PC-9 (cell line): ENCODE data around the gene TNIK. TPM values are rescaled to one million over a fixed set of nuclear protein-coding genes. Genes with fewer than 3 reads are reported as not detected.
A peak's percentile ranks its signal among the peaks of the same experiment; 100 is the strongest.
"Not testable (repeated sequence)": the region's sequence is repeated elsewhere in the genome, so short reads cannot be mapped to it uniquely, and the experiment has no call there.

Experiments
- BruUV-seq: library from RNA; stranded (reverse); fragments of 400-500 nt; replicated peaks from 2 replicates; lab custom pipeline; 2021; lab: Mats Ljungman, UMichigan
- CTCF ChIA-PET: fragments of 300-600 bp; sonication (Branson Sonifier 250); formaldehyde crosslinking; loops from one replicate; lab custom pipeline; 2022; ENCODE audit warnings: antibody characterized with exemption; lab: Charles Lee
- POLR2A ChIA-PET: fragments of 300-600 bp; sonication (Branson Sonifier 250); formaldehyde crosslinking; loops from one replicate; lab custom pipeline; 2022; ENCODE audit warnings: antibody characterized with exemption; ENCODE audit not compliant: unreplicated experiment; lab: Charles Lee
- DNase-seq, 2 experiments: peaks; one replicate each; pipeline versions ENCODE4 v3.0.0 to v3.0.0-alpha.2; 2015 to 2022; ENCODE audit warnings: mixed read lengths in 1 of 2
- H2AFZ ChIP-seq: fragments of 200-600 bp; sonication (generic); 2 replicates; pipeline ENCODE4 v1.8.1; 2017; ENCODE audit warnings: antibody characterized with exemption
- H3F3A ChIP-seq: fragments of 200-600 bp; sonication (generic); 2 replicates; pipeline ENCODE4 v1.8.1; 2017; ENCODE audit warnings: antibody characterized with exemption, mild to moderate bottlenecking, low read depth; ENCODE audit not compliant: insufficient read depth
- H3K27ac ChIP-seq: fragments of 200-600 bp; sonication (generic); 2 replicates; pipeline ENCODE4 v1.6.1; 2016; ENCODE audit warnings: mixed run types
- H3K27me3 ChIP-seq: fragments of 200-600 bp; sonication (generic); 2 replicates; pipeline ENCODE4 v1.6.1; 2016; ENCODE audit warnings: low read depth, mixed run types; ENCODE audit not compliant: insufficient read depth
- H3K36me3 ChIP-seq: fragments of 200-600 bp; sonication (generic); 2 replicates; pipeline ENCODE4 v1.6.1; 2016; ENCODE audit warnings: low read depth, mixed run types
- H3K4me1 ChIP-seq: fragments of 200-600 bp; sonication (generic); replicated peaks from 2 replicates; pipeline ENCODE4 v1.6.1; 2016; ENCODE audit warnings: mixed run types; ENCODE audit not compliant: insufficient read depth
- H3K4me2 ChIP-seq: fragments of 200-600 bp; sonication (generic); 2 replicates; pipeline ENCODE4 v1.6.1; 2017; ENCODE audit warnings: mixed run types
- H3K4me3 ChIP-seq: fragments of 200-600 bp; sonication (generic); 2 replicates; pipeline ENCODE4 v1.6.1; 2016; ENCODE audit warnings: mixed run types
- H3K79me2 ChIP-seq: fragments of 200-600 bp; sonication (generic); 2 replicates; pipeline ENCODE4 v1.6.1; 2017; ENCODE audit warnings: low read depth, mixed run types
- H3K9me2 ChIP-seq: fragments of 200-600 bp; sonication (generic); 2 replicates; pipeline ENCODE4 v1.8.1; 2017; ENCODE audit warnings: mild to moderate bottlenecking; ENCODE audit not compliant: insufficient read depth
- H3K9me3 ChIP-seq: fragments of 200-600 bp; sonication (generic); 2 replicates; pipeline ENCODE4 v1.8.1; 2016; ENCODE audit warnings: low read depth; ENCODE audit not compliant: insufficient read depth
- H4K20me1 ChIP-seq: fragments of 200-600 bp; sonication (generic); 2 replicates; pipeline ENCODE4 v1.8.1; 2017; ENCODE audit not compliant: insufficient read depth
- EZH2 ChIP-seq: fragments of 200-600 bp; sonication (generic); IDR thresholded peaks from 2 replicates; pipeline ENCODE4 v1.8.0; 2017; ENCODE audit warnings: antibody characterized with exemption, low read depth
- intact Hi-C: fragments of 100-400 bp; cut with micrococcal nuclease; formaldehyde crosslinking; loops from one replicate; pipeline ENCODE4 v1.10.0; 2022; ENCODE audit not compliant: unreplicated experiment
- total RNA-seq: library from RNA; stranded (reverse); gene quantifications from 2 replicates; pipeline ENCODE4 v1.2.3, GENCODE V29; 2021
- TF ChIP-seq, protein P1 (sequence below): fragments of 200-600 bp; sonication (generic); conservative IDR thresholded peaks from 2 replicates; pipeline ENCODE4 v1.6.1; 2017; ENCODE audit warnings: mixed run types, antibody characterized with exemption, mild to moderate bottlenecking, moderate library complexity

The TNIK gene
- total RNA-seq, 1 experiment from 2014 or later: 30.7 TPM

DNA sequence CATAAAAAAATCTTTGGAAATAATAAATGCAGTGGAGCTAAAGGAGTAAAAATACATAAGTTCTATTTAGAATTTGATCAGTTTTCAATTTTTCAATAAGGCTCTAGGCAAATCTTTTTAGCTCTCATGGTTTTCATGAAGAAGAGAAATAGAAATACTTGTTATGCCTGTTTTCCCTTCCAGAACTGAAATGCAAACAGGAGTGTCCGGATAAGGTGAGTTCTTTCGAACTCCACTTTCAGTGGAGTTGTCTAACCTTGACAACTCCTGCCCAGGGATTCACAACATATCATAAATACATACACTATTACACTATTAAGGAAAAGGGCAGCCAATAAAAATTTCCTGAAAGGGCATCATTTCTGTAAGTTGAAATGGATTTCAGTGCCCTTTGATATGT lies 217.3 kb downstream of the TNIK start:
- Histone ChIP-seq H3K9me2 (no peaks in the 10 kb centered on the region), H4K20me1 (no peaks in the 10 kb centered on the region), H3F3A (no peaks in the 10 kb centered on the region; the same call in 1 of the 2 replicates), H3K4me2 (peak overlapping the region; percentile 6; the same call in 1 of the 2 replicates), H3K27ac (no peak overlapping the region), H3K27me3 (no peaks in the 10 kb centered on the region), H3K36me3 (no peaks in the 10 kb centered on the region), H3K79me2 (no peaks in the 10 kb centered on the region), H3K4me3 (no peak overlapping the region), H3K9me3 (no peaks in the 10 kb centered on the region), H3K4me1 (peaks cover 12% of the 10 kb centered on the region), H2AFZ (no peak overlapping the region)
- ChIA-PET CTCF (no interaction called here), POLR2A (no interaction called here)
- TF ChIP-seq, protein P1, sequence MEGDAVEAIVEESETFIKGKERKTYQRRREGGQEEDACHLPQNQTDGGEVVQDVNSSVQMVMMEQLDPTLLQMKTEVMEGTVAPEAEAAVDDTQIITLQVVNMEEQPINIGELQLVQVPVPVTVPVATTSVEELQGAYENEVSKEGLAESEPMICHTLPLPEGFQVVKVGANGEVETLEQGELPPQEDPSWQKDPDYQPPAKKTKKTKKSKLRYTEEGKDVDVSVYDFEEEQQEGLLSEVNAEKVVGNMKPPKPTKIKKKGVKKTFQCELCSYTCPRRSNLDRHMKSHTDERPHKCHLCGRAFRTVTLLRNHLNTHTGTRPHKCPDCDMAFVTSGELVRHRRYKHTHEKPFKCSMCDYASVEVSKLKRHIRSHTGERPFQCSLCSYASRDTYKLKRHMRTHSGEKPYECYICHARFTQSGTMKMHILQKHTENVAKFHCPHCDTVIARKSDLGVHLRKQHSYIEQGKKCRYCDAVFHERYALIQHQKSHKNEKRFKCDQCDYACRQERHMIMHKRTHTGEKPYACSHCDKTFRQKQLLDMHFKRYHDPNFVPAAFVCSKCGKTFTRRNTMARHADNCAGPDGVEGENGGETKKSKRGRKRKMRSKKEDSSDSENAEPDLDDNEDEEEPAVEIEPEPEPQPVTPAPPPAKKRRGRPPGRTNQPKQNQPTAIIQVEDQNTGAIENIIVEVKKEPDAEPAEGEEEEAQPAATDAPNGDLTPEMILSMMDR: no peak
- no peak for TF ChIP-seq EZH2
- DNase-seq: no peak
- intact Hi-C loops: no loop called here
- BruUV-seq: no TSS peak

DNA sequence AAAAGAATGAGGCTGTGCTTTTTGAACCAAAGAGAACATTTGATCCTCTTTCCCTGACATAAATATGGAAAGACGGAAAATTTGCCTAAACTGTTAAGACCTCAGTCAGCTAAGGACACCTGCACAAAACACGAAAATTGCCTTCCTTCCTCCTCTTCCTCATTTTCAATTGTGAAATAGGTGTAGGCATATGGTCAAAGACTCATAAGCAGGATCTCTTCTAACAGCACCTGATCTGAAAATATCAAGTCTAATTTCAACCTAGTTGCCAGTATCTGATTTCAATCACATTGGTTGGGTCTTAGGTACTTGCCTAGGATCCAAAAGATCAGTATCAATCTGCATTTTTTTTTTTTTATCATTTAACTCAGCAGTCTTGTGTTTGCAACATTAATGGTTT lies 218.0 kb downstream of the TNIK start:
- DNase-seq: no peak
- Histone ChIP-seq H3K9me3 (no peaks in the 10 kb centered on the region), H2AFZ (no peak overlapping the region), H3K4me2 (no peak overlapping the region), H4K20me1 (no peaks in the 10 kb centered on the region), H3K36me3 (no peaks in the 10 kb centered on the region), H3K27me3 (no peaks in the 10 kb centered on the region), H3K4me3 (no peak overlapping the region), H3K4me1 (peaks cover 12% of the 10 kb centered on the region), H3F3A (no peaks in the 10 kb centered on the region; the same call in 1 of the 2 replicates), H3K27ac (no peak overlapping the region), H3K9me2 (no peaks in the 10 kb centered on the region), H3K79me2 (no peaks in the 10 kb centered on the region)
- CTCF ChIA-PET: no interaction called here
- BruUV-seq: no TSS peak
- no peak for TF ChIP-seq EZH2
- TF ChIP-seq, protein P1: no peak
- POLR2A ChIA-PET: no interaction called here
- intact Hi-C loops: no loop called here

DNA sequence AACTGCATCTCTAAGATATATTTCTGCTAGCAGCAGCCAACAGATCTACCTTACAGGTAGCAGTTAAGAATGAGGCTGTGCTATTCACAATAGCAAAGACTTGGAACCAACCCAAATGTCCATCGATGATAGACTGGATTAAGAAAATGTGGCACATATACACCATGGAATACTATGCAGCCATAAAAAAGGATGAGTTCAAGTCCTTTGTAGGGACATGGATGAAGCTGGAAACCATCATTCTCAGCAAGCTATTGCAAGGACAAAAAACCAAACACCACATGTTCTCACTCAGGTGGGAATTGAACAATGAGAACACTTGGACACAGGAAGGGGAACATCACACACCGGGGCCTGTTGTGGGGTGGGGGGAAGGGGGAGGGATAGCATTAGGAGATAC lies 218.6 kb downstream of the TNIK start:
- BruUV-seq, H3K36me3 ChIP-seq, POLR2A ChIA-PET, DNase-seq, H2AFZ ChIP-seq, CTCF ChIA-PET, H3F3A ChIP-seq, intact Hi-C loops, H3K9me3 ChIP-seq, H3K4me2 ChIP-seq, H3K27ac ChIP-seq, H3K4me3 ChIP-seq, H3K79me2 ChIP-seq, H3K27me3 ChIP-seq, H4K20me1 ChIP-seq, H3K9me2 ChIP-seq: not testable (repeated sequence)
- peaks cover 12% of the 10 kb centered on the region for H3K4me1 ChIP-seq

DNA sequence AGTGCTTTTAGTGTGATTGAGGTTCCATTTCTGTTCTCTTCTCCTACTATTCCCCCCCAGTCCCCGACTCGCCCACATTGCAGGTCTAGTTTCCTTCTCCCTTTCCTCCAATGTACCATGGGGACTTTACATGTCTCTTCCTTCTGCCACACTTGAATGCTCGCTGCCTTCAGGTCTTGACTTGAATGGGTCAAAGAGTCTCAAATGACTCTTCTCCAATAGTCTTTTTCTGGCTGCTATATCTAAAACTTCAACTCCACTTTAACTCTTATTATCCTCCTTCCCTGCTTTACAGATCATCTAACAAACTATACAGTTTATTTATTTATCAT lies 219.7 kb downstream of the TNIK start:
- no peaks in the 10 kb centered on the region for H3K9me2 ChIP-seq
- no peak overlapping the region for H3K4me2 ChIP-seq
- TF ChIP-seq EZH2: no peak
- TF ChIP-seq, protein P1: no peak
- H3K79me2 ChIP-seq: no peaks in the 10 kb centered on the region
- ChIA-PET POLR2A (no interaction called here), CTCF (no interaction called here)
- H3K27ac ChIP-seq: no peak overlapping the region
- peaks cover 12% of the 10 kb centered on the region for H3K4me1 ChIP-seq
- BruUV-seq: no TSS peak
- H2AFZ ChIP-seq: no peak overlapping the region
- no peak for DNase-seq
- H3K36me3 ChIP-seq: no peaks in the 10 kb centered on the region
- no peaks in the 10 kb centered on the region for H3K27me3 ChIP-seq
- no peaks in the 10 kb centered on the region; the same call in 1 of the 2 replicates for H3F3A ChIP-seq
- intact Hi-C loops: no loop called here
- H3K4me3 ChIP-seq: no peak overlapping the region
- H4K20me1 ChIP-seq: no peaks in the 10 kb centered on the region
- H3K9me3 ChIP-seq: no peaks in the 10 kb centered on the region
